GM20000 (cell line): Measurements from ENCODE around the gene FAM162A.

ENCODE experiments used
- DNase-seq: peaks from one replicate; pipeline ENCODE4 v3.0.0; 2012; ENCODE audit warnings: low spot score
- CTCF ChIP-seq: IDR thresholded peaks from 2 replicates; pipeline ENCODE4 v1.5.1; 2012; ENCODE audit warnings: mild to moderate bottlenecking, control low read depth; ENCODE audit errors: extremely low read depth, missing control alignments

FAM162A gene

GRCh38 chr3:122451371-122451770 is 67.4 kb downstream of the FAM162A start:
- TF ChIP-seq CTCF, result no peak
- no peak for DNase-seq

GRCh38 chr3:122456074-122456473 is 72.1 kb downstream of the FAM162A start:
- DNase-seq, result no peak
- no peak for TF ChIP-seq CTCF

GRCh38 chr3:122457706-122458105 is 73.7 kb downstream of the FAM162A start:
- no peak for TF ChIP-seq CTCF
- DNase-seq, result no peak

GRCh38 chr3:122458992-122459391 is 75.0 kb downstream of the FAM162A start:
- TF ChIP-seq CTCF, result peak; percentile 37
- no peak for DNase-seq

GRCh38 chr3:122461806-122462205 is 77.8 kb downstream of the FAM162A start:
- DNase-seq, result no peak
- no peak for TF ChIP-seq CTCF
